Epithelial cell of proximal tubule (primary cell): ENCODE data around the gene NPAS3. TPM values are rescaled to one million over a fixed set of nuclear protein-coding genes. Genes with fewer than 3 reads are reported as not detected.
A peak's percentile ranks its signal among the peaks of the same experiment; 100 is the strongest.

Experiments
- DNase-seq: peaks from one replicate; pipeline ENCODE4 v3.0.0-alpha.2; 2011; ENCODE audit warnings: low read depth
- H3K4me3 ChIP-seq: 2 replicates; pipeline ENCODE4 v1.5.1; 2011; ENCODE audit warnings: low read depth, mild to moderate bottlenecking, low read length
- CTCF ChIP-seq: conservative IDR thresholded peaks from 2 replicates; pipeline ENCODE4 v1.5.1; 2012; ENCODE audit warnings: low read depth, mild to moderate bottlenecking, low read length
- total RNA-seq: library from RNA; depleted of rRNA; stranded (reverse); fragments of >200 nt; gene quantifications from 2 replicates; pipeline ENCODE4 v1.2.3, GENCODE V29; 2015

Gene NPAS3
- total RNA-seq, 1 donor from 2014 or later, result 0.35 TPM

- no peak for TF ChIP-seq CTCF
- DNase-seq, result no peak
- no peak overlapping the region for H3K4me3 ChIP-seq
Measured at GRCh38 chr14:33610121-33610520, 671.4 kb downstream of the NPAS3 start.

GRCh38 chr14:33611405-33612196, 672.9 kb downstream of the NPAS3 start:
- TF ChIP-seq CTCF, result no peak
- no peak for DNase-seq

GRCh38 chr14:33612197-33612505, 673.5 kb downstream of the NPAS3 start:
- no peak for DNase-seq
- no peak for TF ChIP-seq CTCF
- no peak overlapping the region for H3K4me3 ChIP-seq

More at GRCh38 chr14:33611405-33612196, 672.9 kb downstream of the NPAS3 start:
- H3K4me3 ChIP-seq, result no peak overlapping the region

- DNase-seq, result peak; percentile 40
- H3K4me3 ChIP-seq, result no peak overlapping the region
- TF ChIP-seq CTCF, result no peak
Measured at GRCh38 chr14:33617154-33617553, 678.5 kb downstream of the NPAS3 start.

- no peak overlapping the region for H3K4me3 ChIP-seq
- no peak for DNase-seq
- TF ChIP-seq CTCF, result no peak
Measured at GRCh38 chr14:33618361-33619105, 679.9 kb downstream of the NPAS3 start.

- no peak for DNase-seq
- H3K4me3 ChIP-seq, result no peak overlapping the region
- TF ChIP-seq CTCF, result no peak
Measured at GRCh38 chr14:33622496-33622895, 683.8 kb downstream of the NPAS3 start.
